GM12873 (cell line): Measurements from ENCODE around the gene SPEF2.

Source experiments
- TF ChIP-seq, protein P1 (sequence below): IDR thresholded peaks from 2 replicates; pipeline ENCODE4 v1.5.1; 2012; ENCODE audit warnings: low read depth, mild to moderate bottlenecking, moderate library complexity, low read length, control low read depth; ENCODE audit not compliant: insufficient read depth; ENCODE audit errors: missing control alignments

Gene SPEF2

GRCh38 chr5:35761541-35761940 is 143.9 kb downstream of the SPEF2 start:
- TF ChIP-seq, protein P1, sequence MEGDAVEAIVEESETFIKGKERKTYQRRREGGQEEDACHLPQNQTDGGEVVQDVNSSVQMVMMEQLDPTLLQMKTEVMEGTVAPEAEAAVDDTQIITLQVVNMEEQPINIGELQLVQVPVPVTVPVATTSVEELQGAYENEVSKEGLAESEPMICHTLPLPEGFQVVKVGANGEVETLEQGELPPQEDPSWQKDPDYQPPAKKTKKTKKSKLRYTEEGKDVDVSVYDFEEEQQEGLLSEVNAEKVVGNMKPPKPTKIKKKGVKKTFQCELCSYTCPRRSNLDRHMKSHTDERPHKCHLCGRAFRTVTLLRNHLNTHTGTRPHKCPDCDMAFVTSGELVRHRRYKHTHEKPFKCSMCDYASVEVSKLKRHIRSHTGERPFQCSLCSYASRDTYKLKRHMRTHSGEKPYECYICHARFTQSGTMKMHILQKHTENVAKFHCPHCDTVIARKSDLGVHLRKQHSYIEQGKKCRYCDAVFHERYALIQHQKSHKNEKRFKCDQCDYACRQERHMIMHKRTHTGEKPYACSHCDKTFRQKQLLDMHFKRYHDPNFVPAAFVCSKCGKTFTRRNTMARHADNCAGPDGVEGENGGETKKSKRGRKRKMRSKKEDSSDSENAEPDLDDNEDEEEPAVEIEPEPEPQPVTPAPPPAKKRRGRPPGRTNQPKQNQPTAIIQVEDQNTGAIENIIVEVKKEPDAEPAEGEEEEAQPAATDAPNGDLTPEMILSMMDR: no peak

DNA sequence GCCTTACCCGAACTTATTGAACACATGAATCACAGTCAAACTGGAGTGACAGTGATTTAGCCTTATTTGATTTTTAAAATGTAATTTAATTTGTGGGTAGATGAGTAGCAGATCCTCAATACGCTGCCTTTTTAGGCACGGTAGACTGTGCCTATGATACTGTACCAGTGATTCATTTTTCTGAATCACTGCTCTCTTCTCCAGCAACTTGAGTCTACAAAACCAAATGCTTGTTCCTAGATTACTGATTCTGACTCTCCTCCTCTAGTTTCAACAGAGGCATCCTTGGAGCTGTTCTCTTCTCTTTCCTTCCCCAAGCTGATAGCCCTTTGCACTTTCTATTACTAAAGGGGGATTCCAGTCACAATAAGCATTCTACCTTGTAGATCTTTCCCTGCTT is 144.7 kb downstream of the SPEF2 start:
- TF ChIP-seq, protein P1: no peak

GRCh38 chr5:35765921-35766320 is 148.3 kb downstream of the SPEF2 start:
- TF ChIP-seq, protein P1: no peak

GRCh38 chr5:35771300-35771699 is 153.6 kb downstream of the SPEF2 start:
- TF ChIP-seq, protein P1: no peak

DNA sequence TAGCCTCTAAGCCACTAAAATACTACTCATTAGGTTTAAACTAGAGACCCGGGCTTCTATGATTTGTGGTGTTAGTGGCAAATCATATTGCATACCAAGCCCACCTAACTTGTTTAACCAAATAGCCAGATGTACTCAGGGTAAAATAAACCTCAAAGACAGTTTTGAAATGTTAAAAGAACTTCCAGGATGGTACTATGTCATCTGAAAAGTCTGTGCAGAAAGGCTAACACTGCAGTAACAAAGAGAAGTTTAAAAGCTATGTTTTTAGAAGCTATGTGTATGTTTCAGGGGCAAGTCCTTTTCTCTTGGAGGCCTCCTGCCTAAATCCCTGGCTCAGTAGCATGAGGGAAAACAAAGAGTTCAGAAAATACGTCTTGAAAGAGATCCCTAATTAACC is 154.2 kb downstream of the SPEF2 start:
- TF ChIP-seq, protein P1: no peak

DNA sequence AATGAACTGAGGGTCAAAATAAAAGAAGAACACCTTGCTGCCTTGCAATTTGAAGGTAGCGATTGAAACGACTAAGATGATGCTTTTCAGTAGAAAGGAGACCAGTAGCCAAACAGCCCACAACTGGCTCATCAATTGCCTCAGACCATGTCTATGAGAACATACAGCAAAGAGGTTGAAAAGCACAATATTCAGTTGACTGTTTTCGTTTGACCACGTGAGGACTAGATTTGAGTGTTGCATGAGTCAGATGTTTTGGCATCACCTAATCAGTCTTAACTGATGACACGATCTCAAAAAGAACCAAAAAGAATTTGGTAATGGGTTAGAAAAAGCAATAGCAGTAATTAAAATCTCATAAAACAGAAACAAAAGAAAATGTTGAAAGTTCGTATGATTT is 156.3 kb downstream of the SPEF2 start:
- TF ChIP-seq, protein P1: no peak

DNA sequence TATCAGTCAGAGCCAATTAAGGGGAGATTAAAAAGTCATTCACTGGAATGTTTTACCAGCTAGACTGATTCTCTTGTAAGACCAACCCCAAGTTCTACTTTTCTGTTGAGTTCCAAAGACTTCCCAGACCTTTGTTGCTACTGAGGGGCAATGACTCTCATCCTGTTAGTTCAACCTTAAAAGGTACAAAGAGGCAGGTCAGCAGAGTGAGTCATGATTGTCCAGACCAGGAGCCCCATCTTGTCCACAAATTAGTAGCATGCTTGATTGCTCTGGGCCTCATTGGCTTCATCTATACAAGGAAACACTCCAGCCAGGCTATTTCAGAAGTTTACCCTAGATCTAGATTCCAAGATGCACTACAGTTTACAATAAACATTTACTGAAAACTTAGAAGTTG is 159.1 kb downstream of the SPEF2 start:
- TF ChIP-seq, protein P1: no peak
